Activated T-helper 2 cell treated with anti-CD3 and anti-CD28 coated beads, Interferon-gamma antibody, Interleukin-2, Interleukin-4, amounts not matched to agents 10 μg/mL and 5 μg/mL and 100 μg/mL, durations not matched to agents 14 hours and 24 hours and 36 hours (primary cell): ENCODE data around the gene GFOD1. TPM values are rescaled to one million over a fixed set of nuclear protein-coding genes. Genes with fewer than 3 reads are reported as not detected.

Experiments
- DNase-seq: peaks from one replicate; pipeline ENCODE4 v3.0.0; 2021; ENCODE audit warnings: low spot score
- H3K27ac Mint-ChIP-seq: one replicate; pipeline ENCODE4 v1.8.0; 2021; ENCODE audit warnings: mixed read lengths
- H3K27me3 Mint-ChIP-seq: one replicate; pipeline ENCODE4 v1.8.0; 2021; ENCODE audit warnings: low read depth, mixed read lengths
- H3K36me3 Mint-ChIP-seq: one replicate; pipeline ENCODE4 v1.8.0; 2021; ENCODE audit warnings: low read depth, mixed read lengths
- H3K4me1 Mint-ChIP-seq: one replicate; pipeline ENCODE4 v1.8.0; 2021; ENCODE audit warnings: low read depth, mixed read lengths
- H3K4me3 Mint-ChIP-seq: one replicate; pipeline ENCODE4 v1.8.0; 2021; ENCODE audit warnings: low read depth, mild to moderate bottlenecking, moderate library complexity, mixed read lengths
- H3K9me3 Mint-ChIP-seq: one replicate; pipeline ENCODE4 v1.8.0; 2021; ENCODE audit warnings: mixed read lengths
- intact Hi-C: fragments of 100-400 bp; cut with micrococcal nuclease; formaldehyde crosslinking; loops from one replicate; pipeline ENCODE4 v1.15.1; 2023
- total RNA-seq: library from RNA; stranded (reverse); gene quantifications from 2 replicates; pipeline ENCODE4 v1.2.3, GENCODE V29; 2022

The GFOD1 gene
- total RNA-seq, 1 donor from 2014 or later: 4.6 TPM

GRCh38 chr6:13488896-13489237 lies 1.5 kb upstream of the GFOD1 start:
- no peaks in the 10 kb centered on the region for H3K9me3 Mint-ChIP-seq
- no peaks in the 10 kb centered on the region for H3K36me3 Mint-ChIP-seq
- no peak for DNase-seq
- no peak overlapping the region for H3K27ac Mint-ChIP-seq
- H3K4me3 Mint-ChIP-seq: peak overlapping the region; percentile 24
- peaks cover 16% of the 10 kb centered on the region for H3K27me3 Mint-ChIP-seq
- peaks cover 36% of the 10 kb centered on the region for H3K4me1 Mint-ChIP-seq
- intact Hi-C loops: loop anchor here (1.0 kb wide), 1 partner anchor 133 kb away; no protein-coding TSS in a partner anchor

GRCh38 chr6:13488015-13488895 lies 855 bp upstream of the GFOD1 start:
- Mint-ChIP-seq H3K9me3 (no peaks in the 10 kb centered on the region), H3K27ac (peak overlapping the region; percentile 70), H3K36me3 (no peaks in the 10 kb centered on the region), H3K4me3 (peak overlapping the region; percentile 80), H3K4me1 (peaks cover 42% of the 10 kb centered on the region), H3K27me3 (peaks cover 14% of the 10 kb centered on the region)
- intact Hi-C loops: loop anchor here (1.0 kb wide), 1 partner anchor 132 kb away; no protein-coding TSS in a partner anchor
- DNase-seq: peak; percentile 22

- H3K9me3 Mint-ChIP-seq: no peaks in the 10 kb centered on the region
- H3K36me3 Mint-ChIP-seq: no peaks in the 10 kb centered on the region
- DNase-seq: peak; percentile 54
- H3K27me3 Mint-ChIP-seq: peaks cover 12% of the 10 kb centered on the region
- peak overlapping the region; percentile 85 for H3K4me3 Mint-ChIP-seq
- intact Hi-C loops: loop anchor here (2.0 kb wide), 2 partner anchors 88 to 150 kb away; partner anchors contain the start of gene SIRT5
- peaks cover 42% of the 10 kb centered on the region for H3K4me1 Mint-ChIP-seq
- peak overlapping the region; percentile 70 for H3K27ac Mint-ChIP-seq
Measured at GRCh38 chr6:13486679-13487121, 700 bp downstream of the GFOD1 start.

DNA sequence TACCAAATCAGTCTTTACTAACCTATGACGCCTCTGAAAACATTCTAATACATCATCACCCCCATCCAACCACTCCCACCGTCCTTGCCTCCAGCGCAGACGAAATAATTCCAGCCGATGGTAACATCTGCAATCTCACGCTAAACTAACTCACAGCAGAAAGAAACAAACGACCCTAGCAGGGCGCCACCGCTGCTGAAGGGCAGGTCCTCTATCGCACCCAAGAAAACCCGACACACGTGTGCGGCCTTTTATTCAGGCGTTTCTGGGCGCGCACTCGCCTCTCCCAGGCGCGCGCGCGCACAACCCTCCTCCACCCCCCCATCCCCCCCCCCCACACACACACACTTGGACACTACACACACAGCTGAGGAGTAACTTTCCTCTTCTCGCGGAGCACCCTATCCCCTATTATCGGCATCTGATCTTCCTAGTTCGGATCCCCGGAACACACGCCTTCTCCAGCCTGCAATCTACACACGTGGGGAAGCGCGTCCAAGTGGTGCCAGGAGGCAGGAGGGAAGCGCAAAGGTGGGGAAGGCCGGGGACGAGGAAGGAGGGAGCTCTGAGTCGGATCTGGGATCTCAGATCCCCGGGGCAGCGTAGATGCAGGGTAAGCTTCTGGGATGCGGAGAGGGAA lies 1.4 kb downstream of the GFOD1 start:
- Mint-ChIP-seq H3K27me3 (peaks cover 11% of the 10 kb centered on the region), H3K9me3 (no peaks in the 10 kb centered on the region), H3K27ac (peak overlapping the region; percentile 70), H3K4me3 (peak overlapping the region; percentile 85), H3K36me3 (no peaks in the 10 kb centered on the region), H3K4me1 (peaks cover 48% of the 10 kb centered on the region)
- intact Hi-C loops: loop anchor here (2.0 kb wide), 2 partner anchors 89 to 149 kb away; partner anchors contain the start of gene SIRT5
- DNase-seq: no peak

DNA sequence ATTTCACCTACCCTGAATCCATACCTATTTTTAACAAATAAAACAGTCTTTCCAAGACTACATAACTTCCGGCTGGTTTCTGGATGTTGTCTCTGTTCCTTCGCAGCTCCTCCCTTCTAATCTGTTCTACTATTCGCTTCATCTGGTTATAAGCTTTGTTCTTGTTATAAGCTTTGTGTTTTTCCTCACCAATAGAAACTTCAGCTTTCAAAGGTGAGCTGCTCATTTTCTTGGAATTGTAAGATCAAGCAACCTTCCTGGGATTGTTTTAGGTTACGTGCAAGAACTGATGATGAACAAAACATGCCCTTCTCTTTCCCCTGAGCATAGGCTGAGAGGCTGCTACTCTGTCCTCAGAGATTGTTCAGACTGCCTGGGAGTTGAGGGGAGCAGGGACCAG lies 2.1 kb downstream of the GFOD1 start:
- Mint-ChIP-seq H3K4me1 (peaks cover 51% of the 10 kb centered on the region), H3K27ac (no peak overlapping the region), H3K9me3 (no peaks in the 10 kb centered on the region), H3K4me3 (peak overlapping the region; percentile 85), H3K27me3 (peaks cover 10% of the 10 kb centered on the region), H3K36me3 (no peaks in the 10 kb centered on the region)
- DNase-seq: no peak
- intact Hi-C loops: no loop called here

DNA sequence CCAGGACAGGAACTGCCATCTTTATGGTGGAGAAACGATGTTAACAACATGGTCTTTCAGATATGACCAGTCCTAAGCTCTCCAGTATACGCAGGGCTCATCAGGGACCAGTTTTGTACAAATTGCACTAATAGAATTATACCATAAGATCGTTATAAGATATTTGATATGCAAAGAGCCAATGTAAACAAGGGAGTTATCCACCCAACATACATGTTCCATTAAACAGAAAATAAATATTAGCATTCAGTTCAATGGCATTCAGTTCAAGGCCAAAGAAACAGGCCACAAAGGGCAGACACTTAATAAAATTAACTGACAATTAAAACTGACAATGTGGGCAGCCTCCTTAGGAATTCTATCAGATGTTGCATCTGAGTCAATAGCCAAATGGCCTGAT lies 2.6 kb downstream of the GFOD1 start:
- Mint-ChIP-seq H3K27ac (no peak overlapping the region), H3K4me3 (peak overlapping the region; percentile 27), H3K9me3 (no peaks in the 10 kb centered on the region), H3K4me1 (peaks cover 51% of the 10 kb centered on the region), H3K27me3 (peaks cover 10% of the 10 kb centered on the region), H3K36me3 (no peaks in the 10 kb centered on the region)
- intact Hi-C loops: loop anchor here (1.0 kb wide), 3 partner anchors 19 to 57 kb away; no protein-coding TSS in a partner anchor
- no peak for DNase-seq

DNA sequence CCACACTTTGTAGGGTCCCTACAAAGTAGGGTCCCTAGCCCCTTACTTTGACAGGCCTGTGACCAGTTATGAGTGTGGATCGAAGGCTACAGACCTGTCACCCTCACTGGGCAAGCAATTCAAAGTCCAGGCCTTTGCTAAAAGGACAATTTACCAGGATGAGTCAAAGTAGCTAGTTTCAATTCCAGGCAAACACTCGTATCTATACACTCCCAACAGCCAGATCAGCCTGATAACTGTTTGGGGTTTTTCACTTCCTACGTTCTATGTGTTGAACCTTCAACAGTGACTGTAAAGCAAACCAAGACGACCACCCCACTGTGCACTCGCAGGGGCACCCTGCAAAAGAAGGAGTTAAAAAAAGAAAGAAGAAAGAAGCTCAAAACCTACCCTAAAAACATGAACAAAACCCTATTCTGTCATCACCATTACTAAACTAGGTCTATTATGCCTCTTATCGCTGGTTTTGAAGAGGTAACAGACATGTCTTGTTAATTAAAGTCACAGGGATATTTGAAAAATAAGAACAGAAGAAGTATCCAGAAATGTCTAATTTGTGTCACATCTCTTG lies 3.2 kb downstream of the GFOD1 start:
- Mint-ChIP-seq H3K36me3 (peaks cover 4% of the 10 kb centered on the region), H3K27ac (peak overlapping the region; percentile 8), H3K27me3 (peaks cover 9% of the 10 kb centered on the region), H3K4me3 (peak overlapping the region; percentile 27), H3K4me1 (peaks cover 55% of the 10 kb centered on the region), H3K9me3 (no peaks in the 10 kb centered on the region)
- DNase-seq: no peak
- intact Hi-C loops: loop anchor here (1.0 kb wide), 3 partner anchors 18 to 56 kb away; no protein-coding TSS in a partner anchor

GRCh38 chr6:13480631-13481501 lies 6.5 kb downstream of the GFOD1 start:
- Mint-ChIP-seq H3K4me1 (peaks cover 41% of the 10 kb centered on the region), H3K27ac (peak overlapping the region; percentile 5)
- intact Hi-C loops: no loop called here

DNA sequence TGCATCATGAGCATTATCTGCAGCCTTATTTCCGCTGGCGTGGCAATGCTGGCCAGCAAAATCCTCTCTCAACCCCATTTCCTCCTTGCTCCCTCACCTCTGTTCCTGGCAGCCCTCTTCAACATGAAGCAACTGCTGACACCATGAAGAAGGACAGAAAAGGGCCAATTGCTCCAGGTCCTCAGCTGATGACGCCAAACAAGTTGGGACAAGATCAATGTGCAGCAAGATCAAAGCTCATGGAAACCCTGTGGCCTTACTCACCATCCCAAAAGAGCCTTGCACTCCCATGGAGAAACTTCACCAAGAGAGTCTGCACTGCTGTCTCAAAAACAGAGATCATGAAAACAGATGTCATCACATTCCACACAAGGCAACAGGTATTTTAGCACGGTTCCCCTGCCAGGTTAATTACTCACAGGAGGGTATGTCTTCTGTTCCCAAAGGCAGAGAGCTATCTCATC lies 7.4 kb downstream of the GFOD1 start:
- intact Hi-C loops: no loop called here
- Mint-ChIP-seq H3K9me3 (peaks cover 3% of the 10 kb centered on the region), H3K4me3 (no peak overlapping the region), H3K4me1 (peaks cover 33% of the 10 kb centered on the region), H3K36me3 (peaks cover 20% of the 10 kb centered on the region), H3K27ac (no peak overlapping the region), H3K27me3 (no peaks in the 10 kb centered on the region)
- no peak for DNase-seq

More at GRCh38 chr6:13480631-13481501, 6.5 kb downstream of the GFOD1 start:
- DNase-seq: no peak
- H3K36me3 Mint-ChIP-seq: peaks cover 19% of the 10 kb centered on the region
- no peak overlapping the region for H3K4me3 Mint-ChIP-seq
- H3K27me3 Mint-ChIP-seq: peaks cover under 1% of the 10 kb centered on the region
- H3K9me3 Mint-ChIP-seq: peaks cover 3% of the 10 kb centered on the region

- Mint-ChIP-seq H3K4me1 (peaks cover 26% of the 10 kb centered on the region), H3K36me3 (peaks cover 23% of the 10 kb centered on the region), H3K27me3 (no peaks in the 10 kb centered on the region), H3K9me3 (peaks cover 3% of the 10 kb centered on the region), H3K27ac (no peak overlapping the region), H3K4me3 (no peak overlapping the region)
- intact Hi-C loops: no loop called here
- no peak for DNase-seq
Measured at GRCh38 chr6:13479206-13479800, 8.1 kb downstream of the GFOD1 start.

GRCh38 chr6:13478525-13478966 lies 8.9 kb downstream of the GFOD1 start:
- H3K4me1 Mint-ChIP-seq: peaks cover 19% of the 10 kb centered on the region
- H3K36me3 Mint-ChIP-seq: peaks cover 23% of the 10 kb centered on the region
- H3K27ac Mint-ChIP-seq: no peak overlapping the region
- no peak overlapping the region for H3K4me3 Mint-ChIP-seq
- intact Hi-C loops: no loop called here
- H3K9me3 Mint-ChIP-seq: peaks cover 3% of the 10 kb centered on the region
- H3K27me3 Mint-ChIP-seq: no peaks in the 10 kb centered on the region
- no peak for DNase-seq
